IMR-90 (cell line): ENCODE measurements around the gene MADD. TPM values are rescaled to one million over a fixed set of nuclear protein-coding genes. Genes with fewer than 3 reads are reported as not detected.

Experiments
- ATAC-seq: fragments of 200-7000 bp; cut with Tn5 transposase; 2 replicates; pipeline ENCODE4 v1.9.1; 2020; ENCODE audit warnings: low read depth, mild to moderate bottlenecking, moderate library complexity
- BruUV-seq: library from RNA; stranded (reverse); fragments of 400-500 nt; replicated peaks from 2 replicates; lab custom pipeline; 2021; lab: Mats Ljungman, UMichigan
- CTCF ChIA-PET: fragments of 300-600 bp; formaldehyde crosslinking; extraction: SDS; loops from one replicate; lab custom pipeline; 2021; ENCODE audit warnings: antibody characterized with exemption; lab: Yijun Ruan, JAX
- POLR2A ChIA-PET: fragments of 300-600 bp; sonication (Branson Sonifier 250); formaldehyde crosslinking; loops from one replicate; lab custom pipeline; 2022; ENCODE audit warnings: antibody characterized with exemption; ENCODE audit not compliant: unreplicated experiment; lab: Charles Lee
- DNase-seq: peaks from one replicate; pipeline ENCODE4 v3.0.0; 2013
- H2AFZ ChIP-seq: replicated peaks from 2 replicates; pipeline ENCODE3; 2013; ENCODE audit warnings: low read length, mild to moderate bottlenecking; ENCODE audit not compliant: poor library complexity
- H2AK5ac ChIP-seq: 2 replicates; pipeline ENCODE4 v1.6.1; 2013; ENCODE audit warnings: low read depth, low read length, inconsistent platforms
- H2AK9ac ChIP-seq: replicated peaks from 2 replicates; pipeline ENCODE3; 2013; ENCODE audit warnings: mild to moderate bottlenecking, low read depth, low read length, moderate library complexity; ENCODE audit not compliant: poor library complexity
- H2BK120ac ChIP-seq: 2 replicates; pipeline ENCODE4 v1.6.1; 2013; ENCODE audit warnings: low read depth, low read length, inconsistent platforms
- H2BK15ac ChIP-seq: 3 replicates; pipeline ENCODE4 v1.6.1; 2013; ENCODE audit warnings: low read depth, low read length, inconsistent platforms
- H2BK20ac ChIP-seq: 2 replicates; pipeline ENCODE4 v1.6.1; 2013; ENCODE audit warnings: low read depth, mild to moderate bottlenecking, inconsistent platforms, low read length, moderate library complexity
- H2BK5ac ChIP-seq: 2 replicates; pipeline ENCODE4 v1.6.1; 2013; ENCODE audit warnings: mild to moderate bottlenecking, low read depth, low read length, inconsistent platforms; ENCODE audit not compliant: poor library complexity, severe bottlenecking
- H3K14ac ChIP-seq: replicated peaks from 2 replicates; pipeline ENCODE4 v1.6.1; 2013; ENCODE audit warnings: low read depth, low read length, inconsistent platforms
- H3K18ac ChIP-seq: 2 replicates; pipeline ENCODE4 v1.6.1; 2013; ENCODE audit warnings: low read depth, low read length, control low read depth
- H3K23ac ChIP-seq: 2 replicates; pipeline ENCODE4 v1.6.1; 2013; ENCODE audit warnings: low read depth, low read length, inconsistent platforms
- H3K27ac ChIP-seq: 2 replicates; pipeline ENCODE4 v1.5.1; 2013; ENCODE audit warnings: mild to moderate bottlenecking, control low read depth, low read length; ENCODE audit not compliant: insufficient read depth
- H3K27me3 ChIP-seq: 2 replicates; pipeline ENCODE4 v1.6.1; 2013; ENCODE audit warnings: low read length; ENCODE audit not compliant: control insufficient read depth, insufficient read depth
- H3K36me3 ChIP-seq: 2 replicates; pipeline ENCODE4 v1.6.1; 2013; ENCODE audit warnings: low read length, mixed read lengths; ENCODE audit not compliant: control insufficient read depth, insufficient read depth
- H3K4ac ChIP-seq: 2 replicates; pipeline ENCODE4 v1.6.1; 2013; ENCODE audit warnings: low read depth, low read length, inconsistent platforms
- H3K4me1 ChIP-seq: 2 replicates; pipeline ENCODE4 v1.6.1; 2013; ENCODE audit warnings: low read length, mixed read lengths; ENCODE audit not compliant: control insufficient read depth, insufficient read depth
- H3K4me2 ChIP-seq: 2 replicates; pipeline ENCODE4 v1.6.1; 2013; ENCODE audit warnings: low read depth, mild to moderate bottlenecking, control low read depth, low read length, moderate library complexity
- H3K4me3 ChIP-seq: 2 replicates; pipeline ENCODE4 v1.5.1; 2013; ENCODE audit warnings: low read depth, mild to moderate bottlenecking, control low read depth, low read length, moderate library complexity; ENCODE audit not compliant: insufficient read depth
- H3K56ac ChIP-seq: 2 replicates; pipeline ENCODE4 v1.6.1; 2013; ENCODE audit warnings: low read length, inconsistent platforms; ENCODE audit not compliant: insufficient read depth; ENCODE audit errors: extremely low read depth
- H3K79me1 ChIP-seq, 2 experiments: 2 replicates each; pipeline ENCODE4 v1.6.1; 2013; ENCODE audit warnings: low read length in 2 of 2, inconsistent platforms in 1 of 2, low read depth in 1 of 2
- H3K9ac ChIP-seq: 2 replicates; pipeline ENCODE4 v1.6.1; 2013; ENCODE audit warnings: low read depth, low read length, control low read depth
- H3K9me1 ChIP-seq: 2 replicates; pipeline ENCODE4 v1.6.1; 2013; ENCODE audit warnings: low read length, inconsistent platforms; ENCODE audit not compliant: insufficient read depth
- H3K9me3 ChIP-seq: 2 replicates; pipeline ENCODE4 v1.6.1; 2013; ENCODE audit warnings: low read length; ENCODE audit not compliant: control insufficient read depth, insufficient read depth
- H4K20me1 ChIP-seq: 2 replicates; pipeline ENCODE4 v1.6.1; 2013; ENCODE audit warnings: low read length, inconsistent platforms; ENCODE audit not compliant: insufficient read depth
- H4K5ac ChIP-seq: 2 replicates; pipeline ENCODE4 v1.6.1; 2013; ENCODE audit warnings: mild to moderate bottlenecking, low read depth, low read length, control low read depth
- H4K8ac ChIP-seq, 2 experiments: 2 replicates each; pipeline ENCODE4 v1.6.1; 2013; ENCODE audit warnings: low read depth in 2 of 2, low read length in 2 of 2, control low read depth in 1 of 2, inconsistent platforms in 1 of 2
- H4K91ac ChIP-seq: 2 replicates; pipeline ENCODE4 v1.6.1; 2013; ENCODE audit warnings: low read depth, low read length, inconsistent platforms; ENCODE audit not compliant: insufficient read depth
- BHLHE40 ChIP-seq: fragments of 150-350 bp; IDR thresholded peaks from 2 replicates; pipeline ENCODE4 v1.6.1; 2016; ENCODE audit warnings: mild to moderate bottlenecking, low read depth, low read length
- CEBPB ChIP-seq: IDR thresholded peaks from 2 replicates; pipeline ENCODE4 v1.6.1; 2012; ENCODE audit warnings: low read depth, low read length, improper control_type of control experiment
- CHD1 ChIP-seq: IDR thresholded peaks from 2 replicates; pipeline ENCODE4 v1.6.1; 2012; ENCODE audit warnings: low read depth, low read length, improper control_type of control experiment
- CTCF ChIP-seq: conservative IDR thresholded peaks from 2 replicates; pipeline ENCODE4 v1.5.1; 2012; ENCODE audit warnings: mild to moderate bottlenecking, low read depth, low read length, improper control_type of control experiment
- ELK1 ChIP-seq: fragments of 150-350 bp; IDR thresholded peaks from 2 replicates; pipeline ENCODE4 v1.6.1; 2016; ENCODE audit warnings: low read depth, mild to moderate bottlenecking, low read length, moderate library complexity, borderline replicate concordance
- MAZ ChIP-seq: IDR thresholded peaks from 2 replicates; pipeline ENCODE4 v1.6.1; 2012; ENCODE audit warnings: low read depth, mild to moderate bottlenecking, low read length, improper control_type of control experiment, moderate library complexity, borderline replicate concordance
- POLR2A ChIP-seq: IDR thresholded peaks from 2 replicates; pipeline ENCODE4 v1.6.1; 2012; ENCODE audit warnings: mild to moderate bottlenecking, low read depth, low read length
- RAD21 ChIP-seq: IDR thresholded peaks from 2 replicates; pipeline ENCODE4 v1.6.1; 2012; ENCODE audit warnings: low read length, improper control_type of control experiment
- SMC3 ChIP-seq: fragments of 150-350 bp; IDR thresholded peaks from 2 replicates; pipeline ENCODE4 v1.6.1; 2016; ENCODE audit warnings: low read depth, mild to moderate bottlenecking, antibody characterized with exemption, low read length, moderate library complexity
- WGBS, 2 experiments: methylation state at CpG; one replicate each; pipeline versions ENCODE4 v1.1.5 to v1.1.7; 2013; ENCODE audit warnings: missing lambda C conversion rate in 2 of 2; ENCODE audit not compliant: insufficient read length in 1 of 2; ENCODE audit errors: extremely low coverage in 2 of 2; 5-methylcytosine and 5-hydroxymethylcytosine counted together
- dilution Hi-C: fragments of 300-500 bp; cut with HindIII; formaldehyde crosslinking; loops from one replicate; pipeline ENCODE4 v1.14.3; 2018; ENCODE audit warnings: low sequenced_read_pairs; ENCODE audit not compliant: unreplicated experiment
- in situ Hi-C: fragments of 300-500 bp; cut with MboI; formaldehyde crosslinking; loops from 3 replicates; pipeline ENCODE4 v1.14.3; 2019; ENCODE audit warnings: low sequenced_read_pairs, inconsistent platforms, mixed read lengths
- intact Hi-C: fragments of 100-400 bp; cut with micrococcal nuclease; formaldehyde crosslinking; loops from 2 replicates; pipeline ENCODE4 v1.10.0; 2022
- polyA plus RNA-seq, 3 experiments: library from polyadenylated mRNA; depleted of rRNA; stranded (reverse); fragments of >200 nt; gene quantifications; 2 replicates each; pipeline ENCODE4 v1.2.3, GENCODE V29; 2012; ENCODE audit warnings: low replicate concordance in 1 of 3
- total RNA-seq: library from RNA; depleted of rRNA; stranded (reverse); fragments of >200 nt; gene quantifications from 2 replicates; pipeline ENCODE4 v1.2.3, GENCODE V29; 2012

MADD gene
- total and polyA plus RNA-seq, 2 of the 4 experiments (the other 2 are of a cell fraction), result 13.3 to 16.4 TPM

- BruUV-seq, result no TSS peak
- Histone ChIP-seq H3K23ac (peak within 1 kb of the TSS; percentile 0), H3K4me3 (peak within 1 kb of the TSS; percentile 4; the same call in 1 of the 2 replicates), H3K18ac (peak within 1 kb of the TSS; percentile 39; the same call in 1 of the 2 replicates), H3K9ac (peak within 1 kb of the TSS; percentile 52), H3K4me2 (peak within 1 kb of the TSS; percentile 80), H4K8ac (peak within 1 kb of the TSS; percentile 61 to 97), H2BK120ac (peak within 1 kb of the TSS; percentile 79), H3K56ac (no peak within 1 kb of the TSS; the same call in 1 of the 2 replicates), H4K91ac (peak within 1 kb of the TSS; percentile 76), H3K4ac (peak within 1 kb of the TSS; percentile 83), H2BK20ac (no peak within 1 kb of the TSS), H3K4me1 (peaks cover 24% of the 10 kb centered on the region), H4K5ac (peak within 1 kb of the TSS; percentile 31; the same call in 1 of the 2 replicates), H3K27ac (peak within 1 kb of the TSS; percentile 72), H2AFZ (peak within 1 kb of the TSS; percentile 90), H2AK9ac (peak within 1 kb of the TSS; percentile 70), H3K9me1 (peaks cover 11% of the 10 kb centered on the region), H2BK15ac (peak within 1 kb of the TSS; percentile 95; the same call in 2 of the 3 replicates), H3K79me1 (peaks cover 5 to 34% of the 10 kb centered on the region in 2 experiments; a peak in 3 of 4 replicates), H3K9me3 (no peaks in the 10 kb centered on the region), H3K14ac (peak within 1 kb of the TSS; percentile 10), H3K27me3 (no peaks in the 10 kb centered on the region), H4K20me1 (no peaks in the 10 kb centered on the region), H2AK5ac (peak within 1 kb of the TSS; percentile 66), H2BK5ac (peak within 1 kb of the TSS; percentile 8), H3K36me3 (peaks cover 6% of the 10 kb centered on the region; the same call in 1 of the 2 replicates)
- ATAC-seq (peak; percentile 68), DNase-seq (peak; percentile 66)
- intact Hi-C loops (loop anchor here (1.0 to 5.0 kb wide), 2 partner anchors 98 to 150 kb away; partner anchors contain the start of gene SLC39A13), in situ Hi-C loops (no loop called here), dilution Hi-C loops (no loop called here)
- ChIA-PET CTCF (interaction anchor here (0.6 to 2.5 kb wide), 6 partner anchors 9 to 73 kb away, joined by 3 to 12 read pairs (median 4); partner anchors contain the start of gene ACP2), POLR2A (interaction anchor here (0.9 to 1.0 kb wide), 2 partner anchors 13 to 42 kb away, joined by 4 read pairs; partner anchors contain the start of gene DDB2)
- TF ChIP-seq MAZ (peak; percentile 28; the same call in 1 of the 2 replicates), CTCF (peak; percentile 72), ELK1 (no peak), BHLHE40 (no peak), RAD21 (peak; percentile 80), POLR2A (no peak), SMC3 (peak; percentile 70), CHD1 (no peak), CEBPB (peak; percentile 91)
- 3% methylated on average over 4 of the region's 15 CpGs; no CpG with 5 or more reads in 1 of the 2 experiments for WGBS, 2 experiments
Measured at GRCh38 chr11:47257517-47258316, 12.2 kb upstream of the MADD start, which contains the start of gene NR1H3. NR1H3 (plus strand) TSS chr11:47257996; CDS start chr11:47259217, 1,221 bp downstream.
